Esophagus mucosa (tissue), 1 donor: ENCODE data around the gene COP1. TPM values are rescaled to one million over a fixed set of nuclear protein-coding genes. Genes with fewer than 3 reads are reported as not detected.
"Not testable (repeated sequence)": the region's sequence is repeated elsewhere in the genome, so short reads cannot be mapped to it uniquely, and the experiment has no call there.

Experiments
- ATAC-seq: fragments of 200-7000 bp; cut with Tn5 transposase; one replicate; pipeline ENCODE4 v1.9.1; 2020
- total RNA-seq: library from RNA; stranded (reverse); gene quantifications from one replicate; pipeline ENCODE4 v1.2.4, GENCODE V29; 2023
- donor health status: DM: yes; HTN: yes; CAD: no.

Gene COP1
- total RNA-seq = 34.3 TPM

DNA sequence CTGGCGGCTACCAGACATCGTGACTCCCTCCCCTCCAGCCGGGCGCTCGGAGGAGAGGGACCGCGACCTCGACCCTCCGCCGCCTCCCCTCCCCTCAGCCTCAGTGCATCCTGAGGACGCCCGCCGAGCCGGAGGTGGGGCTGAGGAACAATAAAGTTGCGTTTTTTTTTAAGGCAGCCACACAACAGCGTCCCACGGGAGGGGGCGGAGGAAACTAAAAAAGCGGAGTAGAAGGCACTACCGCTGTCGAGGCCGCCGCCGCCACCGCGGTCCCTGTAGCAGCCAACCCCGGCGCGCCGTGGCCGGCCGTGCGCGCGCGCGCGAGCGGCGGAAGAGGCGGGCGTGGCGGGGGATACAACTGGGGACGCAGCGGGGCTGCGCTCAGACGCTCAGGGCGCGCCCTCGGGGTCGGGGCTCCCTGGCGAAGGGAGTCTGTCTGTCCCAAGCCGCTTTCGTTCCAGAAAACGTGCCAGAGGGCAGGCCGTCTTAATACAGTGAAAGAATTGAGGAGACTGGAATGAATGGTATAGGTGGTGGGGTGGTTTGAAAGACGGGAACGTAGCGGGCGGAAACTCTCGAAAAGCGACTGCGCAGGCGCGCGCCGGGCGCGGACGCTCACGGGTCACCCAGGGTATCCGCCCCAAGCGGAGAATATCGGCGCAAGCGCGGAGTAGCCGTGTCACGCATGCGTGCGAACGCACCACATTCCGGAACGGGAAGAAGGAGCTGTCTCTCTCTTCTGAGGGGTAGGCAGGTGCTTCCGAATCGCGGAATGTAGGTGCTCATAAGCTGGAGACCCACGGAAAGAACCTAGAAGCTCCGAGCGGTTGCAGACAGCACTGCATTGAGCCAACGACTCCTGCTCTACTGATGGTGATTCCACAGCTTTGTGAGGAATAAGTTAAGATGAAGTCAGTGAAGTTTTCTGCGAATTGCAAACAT, at the start of gene COP1:
Gene COP1 (minus strand): TSS at position 326 of the 942 bp plus-strand sequence. CDS start 308 bp downstream, at position 18.
- peak; percentile 95 for ATAC-seq

DNA sequence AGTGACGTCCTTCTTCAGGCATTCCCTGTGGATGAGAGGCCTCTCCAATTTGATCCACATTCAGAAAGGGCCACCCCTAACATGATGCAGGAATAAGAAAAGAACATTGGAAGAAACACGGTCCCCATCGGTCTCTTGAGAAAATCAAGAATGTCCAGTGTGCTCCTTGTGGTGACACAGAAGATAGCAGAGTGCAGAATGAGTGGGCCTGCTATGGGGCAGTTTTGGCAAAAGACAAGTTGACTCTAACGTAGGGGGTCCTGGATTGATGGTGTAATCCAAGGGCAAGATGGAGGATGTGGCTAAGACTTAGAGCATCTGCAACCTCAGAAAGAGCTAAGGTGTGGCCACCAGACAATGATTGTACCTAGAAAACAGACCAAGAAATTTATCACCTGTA, 45.1 kb upstream of the COP1 start:
- no peak for ATAC-seq

DNA sequence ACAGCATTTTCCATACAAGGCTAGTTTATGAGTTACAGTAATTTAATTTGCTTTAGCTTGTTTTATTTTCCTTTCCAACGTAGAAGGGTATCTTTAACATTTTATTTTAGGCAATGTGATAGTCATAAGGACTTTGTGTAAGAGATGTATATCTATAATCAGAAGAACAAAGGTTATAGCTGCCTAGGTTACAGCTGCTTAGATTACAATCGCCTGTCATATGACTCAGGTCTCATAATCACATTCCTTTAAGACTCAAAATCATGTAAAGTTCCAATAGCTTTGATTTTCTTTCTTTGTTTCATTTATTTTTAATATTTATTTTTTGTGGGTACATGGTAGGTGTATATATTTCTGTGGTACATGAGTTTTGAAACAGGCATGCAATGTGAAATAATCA, 37.8 kb upstream of the COP1 start:
- no peak for ATAC-seq

DNA sequence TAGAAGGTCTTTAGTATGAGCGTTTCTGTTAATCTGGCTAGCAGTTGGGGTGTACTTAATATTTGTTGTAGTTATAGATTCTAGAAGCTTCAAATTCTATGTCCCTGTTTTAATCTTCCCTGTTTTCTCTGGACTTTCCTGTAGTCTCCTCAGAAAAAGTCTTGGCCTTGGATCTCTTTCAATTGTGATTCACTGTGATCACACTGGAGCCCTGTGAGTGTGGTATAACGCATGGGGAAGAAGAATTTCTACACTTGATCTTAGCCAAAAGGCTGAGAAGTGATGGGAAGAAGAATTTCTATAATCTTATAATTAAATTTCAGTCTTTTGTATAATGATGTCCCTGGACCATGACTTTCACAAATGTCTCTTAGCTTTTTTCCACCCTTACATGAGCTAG, 36.7 kb upstream of the COP1 start:
- no peak for ATAC-seq

DNA sequence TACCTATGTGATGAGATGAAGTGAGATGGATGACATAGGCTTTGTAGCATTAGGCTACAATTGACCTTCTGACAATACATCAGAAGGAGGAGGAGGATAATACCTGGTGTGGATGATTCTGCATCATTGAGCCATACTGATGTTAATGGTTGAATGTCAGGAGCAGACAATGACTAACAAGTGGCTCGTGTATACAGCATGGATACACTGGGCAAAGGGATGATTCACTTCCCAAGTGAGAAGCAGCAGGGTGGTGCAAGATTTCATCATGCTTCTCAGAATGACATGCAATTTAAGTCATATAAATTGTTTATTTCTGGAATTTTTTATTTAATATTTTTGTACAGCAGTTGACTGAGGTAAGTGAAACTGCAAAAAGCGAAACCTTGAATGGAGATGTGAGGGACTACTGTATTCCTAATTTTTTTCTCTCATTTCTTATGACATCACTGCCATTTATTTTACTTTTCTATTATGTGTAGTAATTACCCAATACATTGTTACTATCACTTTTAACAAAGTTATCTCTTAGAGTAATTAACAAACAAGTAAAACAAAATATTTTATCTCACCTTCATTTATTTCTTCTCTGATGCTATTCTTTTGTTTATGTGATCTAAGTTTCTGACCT, 34.4 kb upstream of the COP1 start:
- peak; percentile 91 for ATAC-seq

DNA sequence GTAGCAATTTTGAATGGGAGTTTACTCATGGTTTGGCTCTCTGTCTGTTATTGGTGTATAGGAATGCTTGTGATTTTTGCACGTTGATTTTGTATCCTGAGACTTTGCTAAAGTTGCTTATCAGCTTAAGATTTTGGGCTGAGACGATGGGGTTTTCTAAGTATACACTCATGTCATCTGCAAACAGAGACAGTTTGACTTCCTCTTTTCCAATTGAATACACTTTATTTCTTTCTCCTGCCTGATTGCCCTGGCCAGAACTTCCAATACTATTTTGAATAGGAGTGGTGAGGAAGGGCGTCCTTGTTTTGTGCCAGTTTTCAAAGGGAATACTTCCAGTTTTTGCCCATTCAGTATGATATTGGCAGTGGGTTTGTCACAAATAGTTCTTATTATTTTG, 26.6 kb upstream of the COP1 start:
- not testable (repeated sequence) for ATAC-seq

DNA sequence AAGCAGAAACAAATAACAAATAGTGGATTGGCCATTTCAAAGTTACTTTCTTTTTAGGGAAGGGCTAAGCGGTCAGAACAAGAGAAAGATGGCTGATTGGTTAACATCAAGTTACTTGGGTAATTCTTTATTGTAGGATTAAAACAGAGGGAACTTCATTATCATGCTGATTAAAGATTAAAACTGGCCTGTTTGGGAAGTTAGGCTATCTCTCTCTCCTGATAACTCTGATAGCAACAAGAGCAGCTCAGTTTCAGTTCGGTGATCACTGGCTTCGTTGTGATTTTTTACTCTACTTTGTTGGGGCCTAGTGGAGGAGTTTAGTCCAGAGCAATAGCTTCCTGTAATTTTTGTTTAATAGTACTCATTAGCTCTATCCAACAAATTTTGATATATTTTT, 20.5 kb upstream of the COP1 start:
- ATAC-seq = no peak

DNA sequence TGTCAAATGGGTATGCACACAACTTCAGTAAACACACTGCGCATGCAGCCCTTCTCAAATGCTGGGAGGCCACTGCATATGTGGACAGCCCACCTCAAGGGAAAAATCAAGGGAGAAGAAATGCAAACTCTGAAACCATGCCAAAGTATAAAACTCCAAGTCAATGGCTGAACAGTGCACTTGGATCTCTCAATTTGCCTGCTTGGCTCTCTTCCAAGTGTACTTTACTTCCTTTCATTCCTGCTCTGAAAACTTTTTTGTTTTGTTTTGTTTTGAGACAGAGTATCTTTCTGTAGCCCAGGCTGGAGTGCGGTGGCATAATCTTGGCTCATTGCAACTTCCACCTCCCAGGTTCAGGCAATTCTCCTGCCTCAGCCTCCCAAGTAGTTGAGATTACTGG, 18.8 kb upstream of the COP1 start:
- ATAC-seq = no peak

DNA sequence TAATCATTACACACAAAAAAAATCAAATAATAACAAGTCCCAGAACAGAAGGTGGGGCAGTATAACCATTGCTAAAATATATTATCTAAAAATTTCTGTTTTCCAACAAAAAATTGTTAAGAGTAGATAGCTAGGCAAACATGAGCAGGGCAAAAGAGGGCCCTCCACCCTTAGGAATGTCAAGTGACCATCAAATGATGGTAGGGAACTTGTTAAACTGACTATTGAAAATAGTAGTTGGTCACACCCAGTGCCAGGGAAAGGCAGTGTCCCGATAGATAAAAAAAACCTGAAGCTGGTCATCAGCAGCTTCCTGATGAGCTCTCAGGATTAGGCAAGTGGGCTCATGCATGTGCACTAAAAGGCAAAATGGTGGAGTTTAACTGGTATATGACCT, 18.4 kb upstream of the COP1 start:
- no peak for ATAC-seq

DNA sequence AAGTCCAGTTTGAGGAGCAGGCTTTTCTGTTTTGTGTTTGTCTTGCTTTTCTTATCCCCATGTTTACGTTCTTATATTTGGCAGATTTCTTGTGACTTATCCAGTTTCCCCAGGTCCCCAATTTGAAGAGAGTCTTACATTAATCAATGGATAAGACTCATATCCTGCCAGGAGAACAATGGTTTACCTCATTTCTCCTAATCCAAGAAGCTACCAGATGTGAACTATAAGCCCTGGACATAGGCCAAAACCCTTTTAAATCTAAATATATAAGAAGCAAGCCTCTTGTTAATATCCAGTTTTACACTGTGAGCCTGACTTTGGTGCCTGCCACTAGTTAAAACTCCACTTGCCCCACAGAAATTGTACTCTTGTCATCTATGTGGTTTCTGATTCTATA, 15.1 kb upstream of the COP1 start:
- ATAC-seq = no peak

DNA sequence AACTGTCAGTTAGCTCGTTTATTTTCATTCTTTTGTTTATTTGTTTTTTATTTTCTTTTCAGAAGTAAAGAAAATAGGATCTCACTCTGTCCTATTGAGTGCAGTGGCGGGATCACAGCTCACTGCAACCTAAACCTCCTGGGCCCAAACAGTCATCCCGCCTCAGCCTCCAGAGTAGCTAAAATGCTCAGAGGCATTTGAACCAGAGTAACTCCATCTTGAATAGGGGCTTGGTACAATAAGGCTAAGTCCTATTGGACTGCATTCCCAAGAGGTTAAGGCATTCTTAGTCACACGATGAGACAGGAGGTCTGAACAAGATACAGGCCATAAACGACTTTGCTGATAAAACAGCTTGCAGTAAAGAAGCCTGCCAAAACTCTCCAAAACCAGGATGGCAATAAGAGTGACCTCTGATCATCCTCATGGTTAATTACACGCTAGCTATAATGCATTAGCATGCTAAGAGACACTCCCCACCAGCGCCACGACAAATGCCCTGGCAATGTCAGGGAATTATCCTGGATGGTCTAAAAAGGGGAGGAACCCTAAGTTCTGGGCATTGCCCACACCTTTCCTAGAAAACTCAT, 13.1 kb upstream of the COP1 start:
- no peak for ATAC-seq

DNA sequence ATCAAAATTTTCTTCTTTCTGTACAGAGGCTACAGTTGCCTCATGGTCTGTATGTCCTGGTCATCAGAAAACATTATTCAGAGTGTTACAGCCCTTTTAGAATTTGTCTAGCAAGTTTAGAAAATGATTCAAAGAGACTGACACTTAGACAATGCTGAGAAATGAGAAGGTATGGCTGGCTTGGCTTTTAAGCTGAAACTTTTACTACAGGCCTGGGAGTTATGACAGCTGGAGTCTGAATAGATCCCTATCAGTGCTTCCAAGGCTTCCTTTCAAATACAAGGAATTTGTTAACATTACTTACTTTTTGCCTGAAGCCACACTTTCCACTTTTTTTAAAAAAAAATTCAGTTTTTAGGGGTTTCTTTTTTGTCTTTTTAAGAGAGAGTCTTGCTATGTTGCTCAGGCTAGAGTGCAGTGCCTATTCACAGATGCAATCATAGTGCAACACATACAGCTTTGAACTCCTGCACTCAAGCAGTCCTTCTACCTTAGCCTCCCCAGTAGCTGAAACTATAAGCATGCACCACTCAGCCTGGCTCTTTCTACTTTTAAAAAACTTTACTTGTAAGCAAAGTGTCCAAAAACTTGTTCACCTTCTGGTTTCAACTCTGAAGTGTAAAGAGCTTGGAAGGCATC, 10.5 kb upstream of the COP1 start:
- ATAC-seq = no peak

DNA sequence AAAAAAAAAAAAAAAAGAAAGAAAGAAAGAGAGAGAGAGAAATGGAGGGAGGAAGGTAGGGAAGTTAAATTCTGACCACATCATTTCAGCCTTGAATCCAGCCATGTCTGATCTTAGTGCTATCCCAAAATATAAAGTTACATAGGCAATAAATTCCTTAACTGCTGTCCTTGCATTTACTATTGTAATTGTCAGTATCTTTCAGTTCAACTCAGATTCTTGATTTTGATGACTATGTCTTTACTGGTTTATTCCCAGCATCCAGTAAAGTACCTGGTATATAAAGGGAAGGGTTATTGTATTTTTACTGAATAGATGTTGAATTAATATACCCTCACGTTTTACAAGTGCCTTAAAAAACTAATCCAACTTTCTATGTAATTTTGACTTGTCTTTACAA, 8.9 kb upstream of the COP1 start:
- no peak for ATAC-seq

DNA sequence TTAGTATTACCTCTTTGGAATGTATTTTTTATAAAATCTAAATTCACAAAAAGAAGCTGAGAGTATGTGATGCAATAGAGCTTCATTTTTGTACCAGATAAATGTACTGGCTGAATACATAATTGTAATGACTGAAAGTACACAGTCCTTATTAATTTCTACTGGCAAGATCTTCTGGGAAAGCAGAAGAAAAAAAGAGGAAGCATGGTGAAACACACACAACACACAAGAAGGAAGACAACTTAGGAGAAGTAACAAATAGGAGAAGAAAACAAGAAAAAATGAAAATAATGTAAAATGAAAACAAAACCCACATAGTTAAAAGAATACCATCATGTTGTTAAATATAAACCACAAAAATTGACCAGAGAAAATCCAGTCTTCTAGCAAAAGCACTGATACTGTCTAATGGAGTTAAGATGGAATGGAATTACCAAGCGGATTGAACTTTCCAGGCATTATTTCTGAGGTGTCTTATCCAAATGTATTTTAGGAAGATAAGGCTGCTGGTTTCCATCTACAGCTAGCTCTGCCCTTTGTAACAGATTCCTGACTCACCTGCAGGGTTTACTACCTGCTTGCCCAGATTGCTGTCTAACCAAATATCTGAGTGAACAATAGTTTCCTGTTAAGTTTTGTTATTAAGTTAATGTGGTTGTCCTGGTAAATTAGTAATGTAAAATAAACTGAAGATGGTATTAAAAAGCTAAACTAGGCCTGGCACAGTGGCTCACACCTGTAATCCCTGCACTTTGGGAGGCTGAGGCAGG, 4.5 kb upstream of the COP1 start:
- no peak for ATAC-seq

DNA sequence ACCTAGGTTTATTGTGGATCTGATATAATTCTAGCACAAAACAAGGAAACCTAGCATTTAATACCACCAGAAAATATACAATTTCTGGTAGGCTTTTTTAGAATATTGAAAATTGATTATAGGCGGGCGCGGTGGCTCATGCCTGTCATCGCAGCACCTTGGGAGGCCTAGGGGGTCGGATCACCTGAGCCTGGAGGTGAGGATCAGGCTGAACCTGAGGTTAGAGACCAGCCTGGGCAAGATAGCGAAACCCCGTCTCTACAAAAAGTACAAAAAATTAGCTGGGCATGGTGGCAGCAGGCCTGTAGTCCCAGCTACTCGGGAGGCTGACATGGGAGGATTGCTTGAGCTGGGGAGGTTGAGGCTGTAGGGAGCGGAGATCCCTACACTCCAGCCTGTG, 948 bp upstream of the COP1 start:
- ATAC-seq = no peak

DNA sequence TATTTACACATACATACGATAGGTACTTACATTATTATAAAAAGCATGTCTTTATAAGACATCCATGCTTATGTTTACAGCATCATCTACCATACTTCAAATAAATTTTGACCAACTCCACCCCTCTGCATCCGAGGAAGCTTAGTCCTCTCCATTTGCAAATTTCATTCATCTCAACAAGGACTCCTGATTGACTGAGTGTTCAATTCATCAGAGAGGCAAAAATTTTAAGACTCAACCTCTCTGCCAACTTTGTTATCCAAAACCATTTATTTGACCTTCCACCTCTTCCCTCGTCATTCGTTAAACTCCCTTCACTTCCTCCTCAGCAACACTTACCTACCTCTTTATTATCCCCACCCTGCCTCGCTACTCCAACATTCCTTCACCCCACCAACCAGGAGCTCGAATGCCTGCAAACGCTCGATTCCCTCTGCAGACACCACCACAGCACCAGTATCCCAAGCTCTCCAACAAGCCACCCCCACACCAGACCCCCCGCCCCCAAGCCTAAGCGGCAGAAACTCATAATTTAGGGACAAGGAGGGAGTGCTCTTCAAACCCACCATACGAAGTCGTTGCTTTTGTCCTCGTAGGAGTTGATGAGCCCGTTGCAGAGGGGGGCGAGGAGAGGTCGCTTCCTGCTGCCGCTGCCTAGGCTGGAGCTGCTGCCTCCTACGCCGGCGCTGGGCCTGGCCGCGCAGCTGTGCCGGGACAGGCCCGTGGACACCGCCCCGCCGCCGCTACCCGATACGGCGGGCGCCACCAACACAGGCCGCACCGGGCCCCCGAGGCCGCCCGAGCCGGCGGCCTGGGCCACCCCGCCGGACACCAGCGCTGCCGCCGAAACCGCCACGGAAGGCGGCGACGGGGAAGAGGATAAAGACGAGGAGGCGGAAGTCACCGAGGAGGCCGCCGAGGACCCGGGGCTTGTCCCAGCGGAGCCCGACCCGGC, 803 bp downstream of the COP1 start:
- ATAC-seq = peak; percentile 66

DNA sequence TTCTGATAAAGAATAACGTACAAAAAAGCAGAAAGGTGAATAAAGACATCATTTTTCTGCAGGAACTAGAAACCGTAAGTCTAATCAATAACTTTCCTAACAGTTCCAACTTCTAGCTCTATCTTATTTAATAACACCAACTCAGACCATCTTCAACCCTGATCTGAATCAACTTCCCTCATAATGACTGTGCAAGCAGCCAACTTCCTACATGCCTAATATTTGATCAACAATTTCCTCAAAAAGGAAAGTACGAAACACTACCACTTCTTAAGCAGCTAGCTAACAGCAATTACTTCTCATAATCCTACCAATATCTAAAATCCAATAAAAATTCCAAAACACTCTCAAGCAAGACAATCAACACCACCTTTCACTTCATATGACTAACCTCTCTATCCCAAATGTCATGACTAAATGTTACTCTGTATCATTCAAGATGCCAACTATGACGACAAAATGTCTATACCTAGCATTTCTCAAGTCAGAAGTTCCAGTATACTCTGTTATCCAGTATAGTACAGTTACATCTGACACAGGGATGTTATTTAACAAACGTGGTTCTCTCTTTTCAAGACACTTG, 1.7 kb downstream of the COP1 start:
- ATAC-seq = no peak

DNA sequence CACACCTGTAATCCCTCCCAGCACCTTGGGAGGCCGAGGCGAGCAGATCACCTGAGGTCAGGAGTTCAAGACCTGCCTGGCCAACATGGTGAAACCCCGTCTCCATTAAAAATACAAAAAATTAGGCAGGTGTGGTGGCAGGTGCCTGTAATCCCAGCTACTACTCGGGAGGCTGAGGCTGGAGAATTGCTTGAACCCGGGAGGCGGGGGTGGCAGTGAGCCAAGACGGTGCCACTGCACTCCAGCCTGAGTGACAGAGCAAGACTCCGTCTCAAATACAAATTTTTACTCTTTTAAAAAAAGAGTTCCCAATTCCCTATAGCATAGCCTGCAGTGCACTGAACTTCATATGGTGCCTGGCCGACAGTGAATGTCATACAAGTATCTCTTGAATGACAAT, 2.4 kb downstream of the COP1 start:
- ATAC-seq = not testable (repeated sequence)

DNA sequence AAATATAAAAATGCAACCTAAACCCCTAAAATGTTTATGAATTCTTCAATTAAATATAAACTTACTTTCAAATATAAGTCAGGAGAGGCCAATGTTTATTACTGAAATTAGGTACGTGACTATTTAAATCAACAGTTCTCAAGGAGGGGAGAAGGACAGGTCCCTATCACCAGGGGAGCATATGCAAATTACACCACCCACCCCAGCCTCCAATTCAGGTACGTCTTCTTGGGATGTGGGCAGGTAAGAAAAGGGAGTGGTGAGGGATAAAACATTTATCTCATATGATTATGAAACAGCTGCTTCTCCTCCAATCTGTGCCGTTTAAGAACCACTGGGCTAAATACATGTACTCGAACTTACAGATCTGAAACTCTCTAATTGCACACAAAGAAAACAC, 3.4 kb downstream of the COP1 start:
- no peak for ATAC-seq

DNA sequence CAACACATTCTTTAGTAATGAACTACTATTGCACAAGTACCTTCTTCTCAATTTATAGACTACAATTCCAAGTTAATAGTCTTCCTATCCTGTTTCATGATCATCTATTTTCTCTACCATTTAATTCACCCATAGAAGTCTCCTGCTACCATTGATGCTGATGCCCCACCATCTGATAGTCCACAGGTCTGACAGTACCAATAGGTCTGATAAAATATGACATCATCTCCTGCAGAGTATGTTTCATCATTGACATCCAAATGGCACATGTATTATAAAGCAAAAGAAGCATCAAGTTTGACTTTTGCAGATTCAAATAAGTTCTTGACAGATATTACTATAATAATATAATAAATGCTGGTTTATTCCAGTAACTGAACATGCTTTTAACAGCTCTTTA, 5.5 kb downstream of the COP1 start:
- ATAC-seq = no peak

DNA sequence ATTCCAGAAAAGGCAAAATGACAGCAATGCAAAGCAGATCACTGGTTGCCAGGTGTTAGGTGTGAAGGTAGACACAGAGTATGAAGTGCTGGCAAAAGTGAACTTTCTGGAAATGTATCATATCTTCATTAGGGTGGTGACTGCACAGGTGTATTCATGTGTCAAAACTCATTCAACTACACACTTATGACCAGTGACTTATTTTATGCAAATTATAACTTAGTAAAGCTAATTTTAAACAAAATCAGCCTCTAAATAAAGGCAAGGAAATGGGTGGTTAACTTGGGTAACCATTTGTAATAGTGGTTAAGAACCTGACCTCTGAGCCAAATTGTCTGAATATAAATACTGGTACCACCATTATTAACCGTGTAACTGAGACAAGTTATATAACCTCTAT, 7.4 kb downstream of the COP1 start:
- peak; percentile 77 for ATAC-seq
